Measurements from ENCODE around the gene MASP1. TPM values are rescaled to one million over a fixed set of nuclear protein-coding genes. Genes with fewer than 3 reads are reported as not detected.
A peak's percentile ranks its signal among the peaks of the same experiment; 100 is the strongest.

The MASP1 gene
- total and polyA plus RNA-seq, 2 experiments from 2014 or later, result 397 to 517 TPM

DNA sequence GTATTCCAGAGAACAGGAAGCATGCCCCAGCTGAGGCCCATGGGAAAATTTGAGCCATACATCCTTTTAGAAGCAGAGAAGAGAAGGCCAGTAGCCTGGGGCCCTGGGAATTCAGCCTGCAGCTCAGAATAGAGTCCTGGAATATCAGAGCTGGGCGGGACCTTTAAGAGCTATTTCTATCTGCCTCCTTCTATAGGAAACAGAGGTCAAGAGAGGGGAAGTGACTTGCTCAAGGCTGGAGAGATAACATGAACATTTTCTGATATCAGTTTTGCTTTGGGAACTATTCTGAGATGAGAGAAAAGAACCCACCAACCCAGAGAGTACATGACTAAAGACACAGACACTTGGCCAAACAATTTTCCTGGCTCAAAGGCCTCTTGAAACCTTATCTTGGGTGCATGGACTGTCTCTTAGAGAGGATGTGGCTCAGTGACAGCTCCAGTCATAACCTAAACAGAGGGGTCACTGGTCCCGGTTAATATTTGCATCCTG, 26.0 kb downstream of the MASP1 start:
- Histone ChIP-seq H3K27me3 (no peaks in the 10 kb centered on the region), H3K9me3 (ENCODE audit: low read depth) (no peaks in the 10 kb centered on the region), H3K27ac (peak overlapping the region; percentile 98), H3K36me3 (peaks cover 28% of the 10 kb centered on the region), H3K4me1 (ENCODE audit: low read depth) (peaks cover 55% of the 10 kb centered on the region), H3K4me3 (no peak overlapping the region)
- DNase-seq (ENCODE audit: low read depth in 1 of 2, low spot score in 1 of 2), result peak in 1 of 2 donors; percentile 90
- TF ChIP-seq, protein P1, sequence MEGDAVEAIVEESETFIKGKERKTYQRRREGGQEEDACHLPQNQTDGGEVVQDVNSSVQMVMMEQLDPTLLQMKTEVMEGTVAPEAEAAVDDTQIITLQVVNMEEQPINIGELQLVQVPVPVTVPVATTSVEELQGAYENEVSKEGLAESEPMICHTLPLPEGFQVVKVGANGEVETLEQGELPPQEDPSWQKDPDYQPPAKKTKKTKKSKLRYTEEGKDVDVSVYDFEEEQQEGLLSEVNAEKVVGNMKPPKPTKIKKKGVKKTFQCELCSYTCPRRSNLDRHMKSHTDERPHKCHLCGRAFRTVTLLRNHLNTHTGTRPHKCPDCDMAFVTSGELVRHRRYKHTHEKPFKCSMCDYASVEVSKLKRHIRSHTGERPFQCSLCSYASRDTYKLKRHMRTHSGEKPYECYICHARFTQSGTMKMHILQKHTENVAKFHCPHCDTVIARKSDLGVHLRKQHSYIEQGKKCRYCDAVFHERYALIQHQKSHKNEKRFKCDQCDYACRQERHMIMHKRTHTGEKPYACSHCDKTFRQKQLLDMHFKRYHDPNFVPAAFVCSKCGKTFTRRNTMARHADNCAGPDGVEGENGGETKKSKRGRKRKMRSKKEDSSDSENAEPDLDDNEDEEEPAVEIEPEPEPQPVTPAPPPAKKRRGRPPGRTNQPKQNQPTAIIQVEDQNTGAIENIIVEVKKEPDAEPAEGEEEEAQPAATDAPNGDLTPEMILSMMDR (IDR thresholded peaks at IDR 0.05; ENCODE audit: low read depth, low read length), result no peak

DNA sequence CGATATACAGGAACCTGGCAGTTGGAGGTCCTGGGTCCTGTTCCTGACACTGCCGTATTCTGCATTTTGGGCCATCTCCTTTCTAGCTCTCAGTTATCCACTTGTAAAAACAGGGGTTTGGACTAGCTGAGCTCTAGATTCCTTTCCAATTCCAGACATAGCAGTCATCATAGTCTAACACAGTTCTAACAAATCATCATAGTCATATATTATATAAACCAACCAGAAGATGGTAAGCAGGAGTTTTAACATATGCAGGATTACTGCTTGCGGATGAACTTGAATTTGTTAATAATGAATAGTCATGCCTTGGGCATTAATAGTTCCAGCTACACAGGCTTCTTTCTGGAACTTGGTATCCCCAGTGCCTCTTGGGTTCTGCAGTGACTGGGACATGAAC, 26.6 kb downstream of the MASP1 start:
- Histone ChIP-seq H3K4me1 (ENCODE audit: low read depth) (peaks cover 56% of the 10 kb centered on the region), H3K4me3 (no peak overlapping the region), H3K27ac (peak overlapping the region; percentile 98), H3K27me3 (no peaks in the 10 kb centered on the region), H3K36me3 (peaks cover 29% of the 10 kb centered on the region), H3K9me3 (ENCODE audit: low read depth) (no peaks in the 10 kb centered on the region)
- no peak for DNase-seq (ENCODE audit: low read depth in 1 of 2, low spot score in 1 of 2)
- TF ChIP-seq, protein P1 (IDR thresholded peaks at IDR 0.05; ENCODE audit: low read depth, low read length), result no peak

DNA sequence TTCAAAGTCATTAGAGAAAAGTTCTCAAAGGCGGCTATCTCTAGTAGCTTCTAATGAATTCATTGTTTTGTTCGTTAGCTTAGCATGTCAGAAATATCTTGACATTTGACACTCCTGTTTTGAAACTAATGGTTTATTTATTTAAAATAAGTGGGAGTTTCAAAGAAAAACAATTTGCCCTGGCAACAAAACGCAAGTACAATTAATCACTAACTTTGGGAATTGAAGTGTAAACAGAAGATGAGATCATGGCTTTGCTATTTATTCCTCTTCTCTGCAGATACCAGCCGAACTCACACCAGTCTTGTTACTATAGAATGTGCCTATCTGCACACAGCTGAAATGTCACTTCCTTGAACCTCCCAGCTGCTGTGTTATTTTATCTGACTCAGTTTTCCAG, 27.5 kb downstream of the MASP1 start:
- peak; percentile 29 to 65 for DNase-seq (ENCODE audit: low read depth in 1 of 2, low spot score in 1 of 2)
- Histone ChIP-seq H3K36me3 (peaks cover 29% of the 10 kb centered on the region), H3K4me3 (no peak overlapping the region), H3K4me1 (ENCODE audit: low read depth) (peaks cover 64% of the 10 kb centered on the region), H3K27me3 (no peaks in the 10 kb centered on the region), H3K9me3 (ENCODE audit: low read depth) (no peaks in the 10 kb centered on the region), H3K27ac (peak overlapping the region; percentile 98)
- TF ChIP-seq, protein P1 (IDR thresholded peaks at IDR 0.05; ENCODE audit: low read depth, low read length), result no peak

DNA sequence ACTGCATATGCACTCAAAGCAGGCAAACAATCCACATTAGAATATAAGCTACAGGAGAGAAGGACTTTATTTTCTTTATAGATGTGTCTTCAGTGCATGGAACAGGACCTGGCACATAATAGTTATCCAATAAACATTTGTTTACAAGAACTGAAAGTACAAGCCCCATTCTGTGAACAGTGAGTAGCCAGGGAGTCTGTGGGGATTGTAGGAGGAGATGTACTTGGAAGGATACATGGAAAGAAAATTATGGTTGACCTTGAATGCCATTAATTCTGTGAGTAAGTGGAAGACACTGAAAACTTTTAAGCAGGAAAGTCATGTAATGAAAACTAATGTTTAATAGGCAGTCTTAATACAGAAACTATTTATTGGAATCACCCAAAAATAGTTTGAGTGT, 28.3 kb downstream of the MASP1 start:
- H3K27me3 ChIP-seq, result no peaks in the 10 kb centered on the region
- no peak for DNase-seq (ENCODE audit: low read depth in 1 of 2, low spot score in 1 of 2)
- H3K27ac ChIP-seq, result peak overlapping the region; percentile 98
- H3K9me3 ChIP-seq (ENCODE audit: low read depth), result no peaks in the 10 kb centered on the region
- no peak overlapping the region for H3K4me3 ChIP-seq
- H3K4me1 ChIP-seq (ENCODE audit: low read depth), result peaks cover 68% of the 10 kb centered on the region
- TF ChIP-seq, protein P1 (IDR thresholded peaks at IDR 0.05; ENCODE audit: low read depth, low read length), result no peak
- peaks cover 36% of the 10 kb centered on the region for H3K36me3 ChIP-seq

DNA sequence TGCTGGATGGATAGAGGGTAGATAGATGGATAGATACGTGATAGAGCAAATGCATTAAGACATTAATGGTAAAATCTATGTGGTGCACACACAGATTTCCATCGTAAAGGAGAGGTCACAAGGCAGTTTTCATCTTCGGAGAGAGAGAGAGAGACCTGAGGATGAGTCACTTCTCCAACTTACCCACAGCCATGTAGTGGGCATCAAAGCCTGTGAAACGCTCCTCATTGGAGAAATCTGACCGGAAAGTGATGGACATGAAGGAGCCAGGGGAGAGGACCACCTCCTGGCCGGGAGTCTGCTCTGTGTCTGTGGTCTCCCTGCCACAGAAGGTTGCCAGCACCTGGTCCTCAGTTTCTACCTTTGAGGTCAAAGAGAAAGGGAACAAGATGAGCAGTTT, 29.2 kb downstream of the MASP1 start:
- no peak overlapping the region for H3K27ac ChIP-seq
- H3K4me3 ChIP-seq, result no peak overlapping the region
- H3K27me3 ChIP-seq, result no peaks in the 10 kb centered on the region
- no peaks in the 10 kb centered on the region for H3K9me3 ChIP-seq (ENCODE audit: low read depth)
- TF ChIP-seq, protein P1 (IDR thresholded peaks at IDR 0.05; ENCODE audit: low read depth, low read length), result no peak
- peaks cover 46% of the 10 kb centered on the region for H3K36me3 ChIP-seq
- peaks cover 62% of the 10 kb centered on the region for H3K4me1 ChIP-seq (ENCODE audit: low read depth)
- no peak for DNase-seq (ENCODE audit: low read depth in 1 of 2, low spot score in 1 of 2)
